H9 (cell line): ENCODE data around the gene ICE1. TPM values are rescaled to one million over a fixed set of nuclear protein-coding genes. Genes with fewer than 3 reads are reported as not detected.

Experiments used
- DNase-seq: peaks from one replicate; pipeline ENCODE4 v3.0.0-alpha.2; 2017
- H2AFZ ChIP-seq: one replicate; pipeline ENCODE4 v1.6.1; 2013; ENCODE audit warnings: mild to moderate bottlenecking, low read length, control low read depth, moderate library complexity
- H2AK5ac ChIP-seq: 2 replicates; pipeline ENCODE4 v1.6.1; 2013; ENCODE audit warnings: low read length, control low read depth, mixed read lengths; ENCODE audit not compliant: insufficient read length
- H2BK120ac ChIP-seq: one replicate; pipeline ENCODE4 v1.6.1; 2013; ENCODE audit warnings: low read depth, mild to moderate bottlenecking, low read length, control low read depth, inconsistent platforms; ENCODE audit not compliant: poor library complexity, severe bottlenecking
- H2BK12ac ChIP-seq: 2 replicates; pipeline ENCODE4 v1.6.1; 2013; ENCODE audit warnings: low read length, control low read depth, mixed read lengths, low read depth; ENCODE audit not compliant: insufficient read length
- H2BK15ac ChIP-seq: 2 replicates; pipeline ENCODE4 v1.6.1; 2013; ENCODE audit warnings: low read depth, low read length, control low read depth
- H2BK20ac ChIP-seq: one replicate; pipeline ENCODE4 v1.6.1; 2013; ENCODE audit warnings: low read depth, mild to moderate bottlenecking, low read length, control low read depth, inconsistent platforms; ENCODE audit not compliant: poor library complexity, severe bottlenecking
- H2BK5ac ChIP-seq: 2 replicates; pipeline ENCODE4 v1.6.1; 2013; ENCODE audit warnings: low read length, control low read depth, mixed read lengths; ENCODE audit not compliant: insufficient read length
- H3K14ac ChIP-seq: 2 replicates; pipeline ENCODE4 v1.6.1; 2013; ENCODE audit warnings: low read length, control low read depth; ENCODE audit not compliant: insufficient read depth
- H3K18ac ChIP-seq: 2 replicates; pipeline ENCODE4 v1.6.1; 2013; ENCODE audit warnings: low read depth, mild to moderate bottlenecking, mixed read lengths, low read length, control low read depth; ENCODE audit not compliant: insufficient read length
- H3K23ac ChIP-seq: 2 replicates; pipeline ENCODE4 v1.6.1; 2013; ENCODE audit warnings: low read length, control low read depth, mixed read lengths, low read depth; ENCODE audit not compliant: insufficient read length
- H3K23me2 ChIP-seq: 2 replicates; pipeline ENCODE4 v1.6.1; 2013; ENCODE audit warnings: low read depth, mild to moderate bottlenecking, mixed read lengths, low read length, control low read depth; ENCODE audit not compliant: insufficient read length, poor library complexity, severe bottlenecking
- H3K27ac ChIP-seq: 2 replicates; pipeline ENCODE4 v1.5.1; 2013; ENCODE audit warnings: low read length, control low read depth, mixed read lengths, low read depth; ENCODE audit not compliant: insufficient read length
- H3K27me3 ChIP-seq: 2 replicates; pipeline ENCODE4 v1.6.1; 2013; ENCODE audit warnings: low read length, control low read depth, inconsistent platforms; ENCODE audit not compliant: insufficient read depth
- H3K4ac ChIP-seq: 2 replicates; pipeline ENCODE4 v1.6.1; 2013; ENCODE audit warnings: low read depth, mild to moderate bottlenecking, control low read depth, inconsistent platforms, low read length, moderate library complexity
- H3K4me1 ChIP-seq: 2 replicates; pipeline ENCODE4 v1.6.1; 2013; ENCODE audit warnings: low read length, control low read depth, inconsistent platforms; ENCODE audit not compliant: insufficient read depth
- H3K4me2 ChIP-seq: 2 replicates; pipeline ENCODE4 v1.6.1; 2013; ENCODE audit warnings: low read length, control low read depth, mixed read lengths; ENCODE audit not compliant: insufficient read length, insufficient read depth
- H3K56ac ChIP-seq: 2 replicates; pipeline ENCODE4 v1.6.1; 2013; ENCODE audit warnings: low read depth, mild to moderate bottlenecking, mixed read lengths, low read length, control low read depth; ENCODE audit not compliant: insufficient read length
- H3K79me1 ChIP-seq: 2 replicates; pipeline ENCODE4 v1.6.1; 2013; ENCODE audit warnings: low read depth, mild to moderate bottlenecking, moderate library complexity, low read length, control low read depth, inconsistent platforms; ENCODE audit not compliant: insufficient read depth, poor library complexity, severe bottlenecking
- H3K79me2 ChIP-seq: 2 replicates; pipeline ENCODE4 v1.6.1; 2013; ENCODE audit warnings: low read length, control low read depth, inconsistent platforms; ENCODE audit not compliant: insufficient read depth
- H3K9ac ChIP-seq: 2 replicates; pipeline ENCODE4 v1.6.1; 2013; ENCODE audit warnings: low read length, control low read depth, mixed read lengths; ENCODE audit not compliant: insufficient read length; ENCODE audit errors: extremely low read depth
- H3K9me3 ChIP-seq: one replicate; pipeline ENCODE4 v1.6.1; 2013; ENCODE audit warnings: low read depth, low read length, inconsistent platforms; ENCODE audit not compliant: control insufficient read depth
- H3T11ph ChIP-seq: one replicate; pipeline ENCODE4 v1.6.1; 2013; ENCODE audit warnings: mild to moderate bottlenecking, low read length, control low read depth, inconsistent platforms
- H4K20me1 ChIP-seq: one replicate; pipeline ENCODE4 v1.6.1; 2013; ENCODE audit not compliant: control insufficient read depth, insufficient read length, insufficient read depth
- H4K5ac ChIP-seq: 2 replicates; pipeline ENCODE4 v1.6.1; 2013; ENCODE audit warnings: low read depth, mild to moderate bottlenecking, mixed read lengths, low read length, control low read depth; ENCODE audit not compliant: insufficient read length
- H4K8ac ChIP-seq: replicated peaks from 2 replicates; pipeline ENCODE4 v1.6.1; 2013; ENCODE audit warnings: low read length, control low read depth, mixed read lengths, low read depth; ENCODE audit not compliant: insufficient read length
- H4K91ac ChIP-seq: 2 replicates; pipeline ENCODE4 v1.6.1; 2013; ENCODE audit warnings: low read depth, mild to moderate bottlenecking, moderate library complexity, mixed read lengths, low read length, control low read depth; ENCODE audit not compliant: insufficient read length
- H3K27ac Mint-ChIP-seq, 3 experiments: 2 replicates in 2 of 3; 3 replicates in 1 of 3; pipeline ENCODE4 v1.8.0; 2020 to 2021; ENCODE audit warnings: mixed read lengths in 3 of 3, mild to moderate bottlenecking in 1 of 3, moderate library complexity in 1 of 3
- H3K27me3 Mint-ChIP-seq: 2 replicates; pipeline ENCODE4 v1.8.0; 2021; ENCODE audit warnings: low read depth, mild to moderate bottlenecking, moderate library complexity, mixed read lengths
- H3K36me3 Mint-ChIP-seq, 3 experiments: 2 replicates in 2 of 3; 3 replicates in 1 of 3; pipeline ENCODE4 v1.8.0; 2020 to 2021; ENCODE audit warnings: low read depth in 3 of 3, mixed read lengths in 3 of 3; ENCODE audit not compliant: insufficient read depth in 1 of 3
- H3K4me1 Mint-ChIP-seq, 2 experiments: 2 replicates each; pipeline ENCODE4 v1.8.0; 2020; ENCODE audit warnings: mixed read lengths in 2 of 2
- H3K4me3 Mint-ChIP-seq, 2 experiments: 2 replicates in 1 of 2; 3 replicates in 1 of 2; pipeline ENCODE4 v1.8.0; 2020 to 2021; ENCODE audit warnings: mild to moderate bottlenecking in 2 of 2, mixed read lengths in 2 of 2, moderate library complexity in 1 of 2
- H3K9me3 Mint-ChIP-seq, 2 experiments: 2 replicates in 1 of 2; 3 replicates in 1 of 2; pipeline ENCODE4 v1.8.0; 2020; ENCODE audit warnings: mild to moderate bottlenecking in 2 of 2, mixed read lengths in 2 of 2, moderate library complexity in 1 of 2
- WGBS: extraction: QIAGEN DNeasy Blood & Tissue Kit; methylation state at CpG from one replicate; pipeline ENCODE4 v1.1.7; 2013; ENCODE audit warnings: missing lambda C conversion rate, low lambda C conversion rate, mixed read lengths; ENCODE audit not compliant: insufficient read length; ENCODE audit errors: extremely low coverage; 5-methylcytosine and 5-hydroxymethylcytosine counted together
- total RNA-seq: library from RNA; stranded (reverse); gene quantifications from 2 replicates; pipeline ENCODE4 v1.2.1, GENCODE V29; 2021
- TF ChIP-seq, protein P1 (sequence below): fragments of 200-600 bp; sonication (generic); conservative IDR thresholded peaks from 3 replicates; pipeline ENCODE4 v1.8.0; 2021; ENCODE audit warnings: antibody characterized with exemption, mild to moderate bottlenecking

ICE1 gene
- total RNA-seq, 1 experiment from 2014 or later: 45.1 TPM

GRCh38 chr5:5423586-5423985 lies 1.1 kb downstream of the ICE1 start:
- no peaks in the 10 kb centered on the region for H3K9me3 Mint-ChIP-seq
- H4K5ac ChIP-seq: no peak overlapping the region
- H3K27me3 Mint-ChIP-seq: no peaks in the 10 kb centered on the region; the same call in 1 of the 2 replicates
- H2BK5ac ChIP-seq: no peak overlapping the region
- peaks cover 47% of the 10 kb centered on the region for H3K79me2 ChIP-seq
- H2BK15ac ChIP-seq: no peak overlapping the region
- no peak overlapping the region for H2AFZ ChIP-seq
- no peak overlapping the region for H3K14ac ChIP-seq
- peak overlapping the region; percentile 95 for H3K4me2 ChIP-seq
- H3K4ac ChIP-seq: no peak overlapping the region
- H3K56ac ChIP-seq: no peak overlapping the region
- no peak overlapping the region for H2AK5ac ChIP-seq
- H3K4me1 ChIP-seq: peaks cover 6% of the 10 kb centered on the region; the same call in 1 of the 2 replicates
- H4K91ac ChIP-seq: no peak overlapping the region
- H3K27me3 ChIP-seq: no peaks in the 10 kb centered on the region
- no peak overlapping the region for H3K27ac ChIP-seq
- DNase-seq: no peak
- no peaks in the 10 kb centered on the region for H3K9me3 ChIP-seq
- H3K4me3 Mint-ChIP-seq: no peak overlapping the region
- H3K23me2 ChIP-seq: peaks cover 14% of the 10 kb centered on the region
- no peak overlapping the region for H4K8ac ChIP-seq
- H2BK20ac ChIP-seq: no peak overlapping the region
- WGBS: no CpG with 5 or more reads among the region's 7 CpGs
- no peak overlapping the region for H2BK12ac ChIP-seq
- TF ChIP-seq, protein P1, sequence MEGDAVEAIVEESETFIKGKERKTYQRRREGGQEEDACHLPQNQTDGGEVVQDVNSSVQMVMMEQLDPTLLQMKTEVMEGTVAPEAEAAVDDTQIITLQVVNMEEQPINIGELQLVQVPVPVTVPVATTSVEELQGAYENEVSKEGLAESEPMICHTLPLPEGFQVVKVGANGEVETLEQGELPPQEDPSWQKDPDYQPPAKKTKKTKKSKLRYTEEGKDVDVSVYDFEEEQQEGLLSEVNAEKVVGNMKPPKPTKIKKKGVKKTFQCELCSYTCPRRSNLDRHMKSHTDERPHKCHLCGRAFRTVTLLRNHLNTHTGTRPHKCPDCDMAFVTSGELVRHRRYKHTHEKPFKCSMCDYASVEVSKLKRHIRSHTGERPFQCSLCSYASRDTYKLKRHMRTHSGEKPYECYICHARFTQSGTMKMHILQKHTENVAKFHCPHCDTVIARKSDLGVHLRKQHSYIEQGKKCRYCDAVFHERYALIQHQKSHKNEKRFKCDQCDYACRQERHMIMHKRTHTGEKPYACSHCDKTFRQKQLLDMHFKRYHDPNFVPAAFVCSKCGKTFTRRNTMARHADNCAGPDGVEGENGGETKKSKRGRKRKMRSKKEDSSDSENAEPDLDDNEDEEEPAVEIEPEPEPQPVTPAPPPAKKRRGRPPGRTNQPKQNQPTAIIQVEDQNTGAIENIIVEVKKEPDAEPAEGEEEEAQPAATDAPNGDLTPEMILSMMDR: no peak
- no peaks in the 10 kb centered on the region for H4K20me1 ChIP-seq
- H3K23ac ChIP-seq: no peak overlapping the region
- no peak overlapping the region for H3K27ac Mint-ChIP-seq
- H3T11ph ChIP-seq: no peak overlapping the region
- no peak overlapping the region for H2BK120ac ChIP-seq
- H3K36me3 Mint-ChIP-seq: peaks cover 0 to 2% (median 0%) of the 10 kb centered on the region in 3 experiments; a peak in 1 of 7 replicates
- H3K18ac ChIP-seq: no peak overlapping the region
- peaks cover 4% of the 10 kb centered on the region for H3K79me1 ChIP-seq
- peak overlapping the region; percentile 69 for H3K9ac ChIP-seq
- peaks cover 21 to 28% of the 10 kb centered on the region in 2 experiments for H3K4me1 Mint-ChIP-seq
